Mesenchymal stem cell (in vitro differentiated cells and primary cell): ENCODE data around the gene BAAT.

Experiments used
- DNase-seq: peaks from one replicate; pipeline ENCODE4 v3.0.0-alpha.2; 2013
- H2AFZ ChIP-seq: one replicate; pipeline ENCODE4 v1.6.1; 2013; ENCODE audit warnings: low read depth, mild to moderate bottlenecking, control low read depth, inconsistent platforms, low read length, moderate library complexity
- H2AK5ac ChIP-seq: 2 replicates; pipeline ENCODE4 v1.6.1; 2013; ENCODE audit warnings: low read length, moderate library complexity, mild to moderate bottlenecking, inconsistent platforms; ENCODE audit not compliant: severe bottlenecking
- H2BK120ac ChIP-seq: one replicate; pipeline ENCODE4 v1.6.1; 2013; ENCODE audit warnings: low read depth, mild to moderate bottlenecking, inconsistent platforms, low read length, moderate library complexity
- H2BK12ac ChIP-seq, 2 experiments: one replicate each; pipeline ENCODE4 v1.6.1; 2013; ENCODE audit warnings: inconsistent platforms in 2 of 2, low read length in 2 of 2, mild to moderate bottlenecking in 2 of 2, moderate library complexity in 2 of 2, control low read depth in 1 of 2
- H2BK15ac ChIP-seq: one replicate; pipeline ENCODE4 v1.6.1; 2013; ENCODE audit warnings: mild to moderate bottlenecking, low read depth, inconsistent platforms; ENCODE audit not compliant: poor library complexity, severe bottlenecking
- H2BK5ac ChIP-seq: 2 replicates; pipeline ENCODE4 v1.6.1; 2013; ENCODE audit warnings: low read depth, mild to moderate bottlenecking, low read length, control low read depth, inconsistent platforms; ENCODE audit not compliant: poor library complexity, severe bottlenecking
- H3K14ac ChIP-seq, 2 experiments: one replicate each; pipeline ENCODE4 v1.6.1; 2013; ENCODE audit warnings: inconsistent platforms in 2 of 2, low read length in 2 of 2, control low read depth in 1 of 2, mild to moderate bottlenecking in 1 of 2, moderate library complexity in 1 of 2
- H3K18ac ChIP-seq, 2 experiments: one replicate each; pipeline ENCODE4 v1.6.1; 2013; ENCODE audit warnings: inconsistent platforms in 2 of 2, low read length in 2 of 2, control low read depth in 1 of 2, low read depth in 1 of 2, mild to moderate bottlenecking in 1 of 2
- H3K23ac ChIP-seq, 2 experiments: one replicate each; pipeline ENCODE4 v1.6.1; 2013; ENCODE audit warnings: inconsistent platforms in 2 of 2, low read length in 2 of 2, mild to moderate bottlenecking in 2 of 2, moderate library complexity in 2 of 2, control low read depth in 1 of 2
- H3K27ac ChIP-seq: 2 replicates; pipeline ENCODE4 v1.5.1; 2013; ENCODE audit warnings: mild to moderate bottlenecking, moderate library complexity, low read length, control low read depth, inconsistent platforms; ENCODE audit not compliant: poor library complexity, severe bottlenecking
- H3K27me3 ChIP-seq, 2 experiments: 2 replicates each; pipeline versions ENCODE4 v1.6.1 to v1.7.0; 2013; ENCODE audit warnings: low read length in 2 of 2, mild to moderate bottlenecking in 2 of 2, moderate library complexity in 2 of 2, control low read depth in 1 of 2, inconsistent platforms in 1 of 2; ENCODE audit not compliant: control insufficient read depth in 1 of 2, insufficient read depth in 1 of 2
- H3K36me3 ChIP-seq, 2 experiments: 2 replicates each; pipeline versions ENCODE4 v1.6.1 to v1.7.0; 2013; ENCODE audit warnings: low read length in 2 of 2, control low read depth in 1 of 2, inconsistent platforms in 1 of 2, low read depth in 1 of 2, mild to moderate bottlenecking in 1 of 2; ENCODE audit not compliant: insufficient read depth in 2 of 2, control insufficient read depth in 1 of 2
- H3K4ac ChIP-seq, 2 experiments: one replicate each; pipeline ENCODE4 v1.6.1; 2013; ENCODE audit warnings: inconsistent platforms in 2 of 2, low read length in 2 of 2, mild to moderate bottlenecking in 2 of 2, moderate library complexity in 2 of 2, control low read depth in 1 of 2, low read depth in 1 of 2
- H3K4me1 ChIP-seq: 2 replicates; pipeline ENCODE4 v1.6.1; 2013; ENCODE audit warnings: low read depth, low read length, control low read depth; ENCODE audit not compliant: control insufficient read depth, insufficient read depth
- H3K4me2 ChIP-seq: 2 replicates; pipeline ENCODE4 v1.6.1; 2013; ENCODE audit warnings: low read length, mild to moderate bottlenecking, inconsistent platforms; ENCODE audit not compliant: poor library complexity, severe bottlenecking
- H3K4me3 ChIP-seq, 2 experiments: 2 replicates each; pipeline versions ENCODE4 v1.5.1 to v1.7.0; 2013; ENCODE audit warnings: low read length in 2 of 2, mild to moderate bottlenecking in 2 of 2, control low read depth in 1 of 2, low read depth in 1 of 2; ENCODE audit not compliant: insufficient read depth in 1 of 2
- H3K79me1 ChIP-seq: replicated peaks from 2 replicates; pipeline ENCODE4 v1.6.1; 2013; ENCODE audit warnings: mild to moderate bottlenecking, control low read depth, low read length, inconsistent platforms; ENCODE audit not compliant: poor library complexity, severe bottlenecking
- H3K9ac ChIP-seq: 2 replicates; pipeline ENCODE4 v1.7.0; 2013; ENCODE audit warnings: mild to moderate bottlenecking, low read length, moderate library complexity
- H3K9me3 ChIP-seq: 2 replicates; pipeline ENCODE4 v1.7.0; 2013; ENCODE audit warnings: mild to moderate bottlenecking, low read length; ENCODE audit not compliant: control insufficient read depth
- H4K8ac ChIP-seq: one replicate; pipeline ENCODE4 v1.6.1; 2013; ENCODE audit warnings: inconsistent platforms, mild to moderate bottlenecking, low read length, moderate library complexity
- H4K91ac ChIP-seq: one replicate; pipeline ENCODE4 v1.6.1; 2013; ENCODE audit warnings: mild to moderate bottlenecking, low read length, inconsistent platforms
- WGBS: methylation state at CpG from one replicate; pipeline ENCODE4 v1.1.7; 2013; ENCODE audit warnings: mixed read lengths; 5-methylcytosine and 5-hydroxymethylcytosine counted together

Gene BAAT

GRCh38 chr9:101421653-101422065 is 36.9 kb upstream of the BAAT start:
- H4K8ac ChIP-seq, result no peak overlapping the region
- no peak overlapping the region for H2BK5ac ChIP-seq
- H3K27me3 ChIP-seq, result no peaks in the 10 kb centered on the region
- H2AK5ac ChIP-seq, result no peak overlapping the region
- no peak for DNase-seq
- H3K4ac ChIP-seq, result no peak overlapping the region
- no peak overlapping the region for H2BK120ac ChIP-seq
- no peak overlapping the region for H3K23ac ChIP-seq
- no peak overlapping the region for H3K4me3 ChIP-seq
- H3K4me2 ChIP-seq, result no peak overlapping the region
- no peaks in the 10 kb centered on the region for H3K79me1 ChIP-seq
- no peak overlapping the region for H3K27ac ChIP-seq
- H3K14ac ChIP-seq, result no peak overlapping the region
- H2BK12ac ChIP-seq, result no peak overlapping the region
- no peak overlapping the region for H3K18ac ChIP-seq
- 72% methylated on average over 4 of the region's 5 CpGs for WGBS
- H2AFZ ChIP-seq, result no peak overlapping the region
- H3K9ac ChIP-seq, result no peak overlapping the region
- no peak overlapping the region for H2BK15ac ChIP-seq
- H3K9me3 ChIP-seq, result no peaks in the 10 kb centered on the region
- H3K4me1 ChIP-seq, result no peaks in the 10 kb centered on the region
- H3K36me3 ChIP-seq, result no peaks in the 10 kb centered on the region
- H4K91ac ChIP-seq, result no peak overlapping the region

GRCh38 chr9:101419863-101420262 is 35.1 kb upstream of the BAAT start:
- 65% methylated on average over 2 of the region's 2 CpGs for WGBS
- H2AFZ ChIP-seq, result no peak overlapping the region
- no peak overlapping the region for H3K27ac ChIP-seq
- no peak overlapping the region for H2BK120ac ChIP-seq
- no peaks in the 10 kb centered on the region for H3K36me3 ChIP-seq
- no peak overlapping the region for H3K4ac ChIP-seq
- no peak overlapping the region for H2BK5ac ChIP-seq
- no peak overlapping the region for H2BK12ac ChIP-seq
- H4K91ac ChIP-seq, result no peak overlapping the region
- no peak overlapping the region for H3K9ac ChIP-seq
- no peaks in the 10 kb centered on the region for H3K4me1 ChIP-seq
- H3K18ac ChIP-seq, result no peak overlapping the region
- no peak overlapping the region for H4K8ac ChIP-seq
- no peaks in the 10 kb centered on the region for H3K79me1 ChIP-seq
- no peak overlapping the region for H3K14ac ChIP-seq
- H2BK15ac ChIP-seq, result no peak overlapping the region
- no peaks in the 10 kb centered on the region for H3K27me3 ChIP-seq
- H3K4me2 ChIP-seq, result no peak overlapping the region
- H3K9me3 ChIP-seq, result peaks cover 8% of the 10 kb centered on the region
- H2AK5ac ChIP-seq, result no peak overlapping the region
- no peak overlapping the region for H3K4me3 ChIP-seq
- no peak overlapping the region for H3K23ac ChIP-seq
- no peak for DNase-seq

GRCh38 chr9:101418518-101419430 is 34.0 kb upstream of the BAAT start:
- no peak overlapping the region for H3K4me3 ChIP-seq
- H3K79me1 ChIP-seq, result no peaks in the 10 kb centered on the region
- no peak overlapping the region for H3K9ac ChIP-seq
- no peaks in the 10 kb centered on the region for H3K27me3 ChIP-seq
- no peak overlapping the region for H2BK15ac ChIP-seq
- H3K18ac ChIP-seq, result no peak overlapping the region
- no peaks in the 10 kb centered on the region for H3K4me1 ChIP-seq
- no peak overlapping the region for H3K14ac ChIP-seq
- no peak overlapping the region for H3K4ac ChIP-seq
- H4K8ac ChIP-seq, result no peak overlapping the region
- peaks cover 13% of the 10 kb centered on the region for H3K9me3 ChIP-seq
- H2BK120ac ChIP-seq, result no peak overlapping the region
- H2BK12ac ChIP-seq, result no peak overlapping the region
- H2AK5ac ChIP-seq, result no peak overlapping the region
- no peak overlapping the region for H3K23ac ChIP-seq
- DNase-seq, result no peak
- no peak overlapping the region for H4K91ac ChIP-seq
- no peak overlapping the region for H2BK5ac ChIP-seq
- H3K36me3 ChIP-seq, result no peaks in the 10 kb centered on the region
- H3K4me2 ChIP-seq, result no peak overlapping the region
- 90% methylated on average over 7 of the region's 7 CpGs for WGBS
- no peak overlapping the region for H3K27ac ChIP-seq
- H2AFZ ChIP-seq, result no peak overlapping the region

- Histone ChIP-seq H2AFZ (no peak overlapping the region), H3K4me1 (no peaks in the 10 kb centered on the region), H3K79me1 (no peaks in the 10 kb centered on the region), H2BK12ac (no peak overlapping the region), H3K14ac (no peak overlapping the region), H2BK15ac (no peak overlapping the region), H2BK120ac (no peak overlapping the region), H3K27ac (no peak overlapping the region), H3K9ac (no peak overlapping the region), H3K27me3 (no peaks in the 10 kb centered on the region), H2BK5ac (no peak overlapping the region), H3K23ac (no peak overlapping the region), H4K8ac (no peak overlapping the region), H3K4me3 (no peak overlapping the region), H3K9me3 (peaks cover 21% of the 10 kb centered on the region), H3K36me3 (no peaks in the 10 kb centered on the region), H3K4ac (no peak overlapping the region), H3K18ac (no peak overlapping the region), H2AK5ac (no peak overlapping the region), H4K91ac (no peak overlapping the region), H3K4me2 (no peak overlapping the region)
- no peak for DNase-seq
Observed at GRCh38 chr9:101417977-101418376, 33.2 kb upstream of the BAAT start.
